Body of pancreas (tissue), 4 donors: ENCODE results near the gene DEPDC1. TPM values are rescaled to one million over a fixed set of nuclear protein-coding genes. Genes with fewer than 3 reads are reported as not detected.

Experiments
- ATAC-seq: fragments of 150-250 bp; one replicate; pipeline ENCODE4 v1.9.1; 2016
- DNase-seq, 4 donors: peaks; one replicate each; pipeline ENCODE4 v3.0.0-alpha.2; 2019
- H3K27ac ChIP-seq, 4 donors: fragments of 200-600 bp; sonication (generic); 1 replicate in 3 of 4; 2 replicates in 1 of 4; pipeline versions ENCODE4 v1.5.1 to v1.6.1; 2016 to 2019; ENCODE audit warnings: mild to moderate bottlenecking in 1 of 4, mixed read lengths in 1 of 4, moderate library complexity in 1 of 4
- H3K27me3 ChIP-seq, 2 donors: fragments of 200-600 bp; sonication (generic); one replicate each; pipeline ENCODE4 v1.6.0; 2016; ENCODE audit warnings: mild to moderate bottlenecking in 1 of 2
- H3K36me3 ChIP-seq, 2 donors: fragments of 200-600 bp; sonication (generic); replicated peaks in 1 of 2; 2 replicates each; pipeline ENCODE4 v1.5.1; 2016; ENCODE audit warnings: low read depth in 2 of 2; ENCODE audit not compliant: insufficient read depth in 1 of 2
- H3K4me1 ChIP-seq: fragments of 200-600 bp; sonication (generic); one replicate; pipeline ENCODE4 v1.6.0; 2016
- H3K4me3 ChIP-seq, 2 donors: fragments of 200-600 bp; sonication (generic); 1 replicate in 1 of 2; 2 replicates in 1 of 2; pipeline ENCODE4 v1.5.1; 2016 to 2019
- H3K9me3 ChIP-seq, 3 donors: fragments of 200-600 bp; sonication (generic); 1 replicate in 2 of 3; 2 replicates in 1 of 3; pipeline ENCODE4 v1.5.1; 2016
- POLR2A ChIP-seq, 3 donors: fragments of 450-650 bp; IDR thresholded peaks; one replicate each; pipeline ENCODE4 v1.6.1; 2016; ENCODE audit warnings: antibody characterized with exemption in 3 of 3, mild to moderate bottlenecking in 2 of 3
- WGBS, 2 donors: methylation state at CpG; one replicate each; pipeline ENCODE4 v1.1.5; 2017; 5-methylcytosine and 5-hydroxymethylcytosine counted together
- intact Hi-C: fragments of 100-400 bp; cut with DNase I; formaldehyde crosslinking; loops from one replicate; pipeline ENCODE4 v1.15.1; 2023
- total RNA-seq, 2 donors: library from RNA; depleted of rRNA; stranded (reverse); fragments of >200 nt; gene quantifications; one replicate each; pipeline ENCODE4 v1.1.0, GENCODE V29; 2016
- TF ChIP-seq, protein P1 (sequence below), 7 experiments: fragments of 450-650 bp in 4 of 7; fragments of 200-600 bp in 3 of 7; sonication (generic) in 3 of 7; IDR thresholded peaks; one replicate each; pipeline ENCODE4 v1.5.1; 2016 to 2019; ENCODE audit warnings: antibody characterized with exemption in 7 of 7

DEPDC1 gene
- total RNA-seq, 2 donors from 2014 or later: not detected

DNA sequence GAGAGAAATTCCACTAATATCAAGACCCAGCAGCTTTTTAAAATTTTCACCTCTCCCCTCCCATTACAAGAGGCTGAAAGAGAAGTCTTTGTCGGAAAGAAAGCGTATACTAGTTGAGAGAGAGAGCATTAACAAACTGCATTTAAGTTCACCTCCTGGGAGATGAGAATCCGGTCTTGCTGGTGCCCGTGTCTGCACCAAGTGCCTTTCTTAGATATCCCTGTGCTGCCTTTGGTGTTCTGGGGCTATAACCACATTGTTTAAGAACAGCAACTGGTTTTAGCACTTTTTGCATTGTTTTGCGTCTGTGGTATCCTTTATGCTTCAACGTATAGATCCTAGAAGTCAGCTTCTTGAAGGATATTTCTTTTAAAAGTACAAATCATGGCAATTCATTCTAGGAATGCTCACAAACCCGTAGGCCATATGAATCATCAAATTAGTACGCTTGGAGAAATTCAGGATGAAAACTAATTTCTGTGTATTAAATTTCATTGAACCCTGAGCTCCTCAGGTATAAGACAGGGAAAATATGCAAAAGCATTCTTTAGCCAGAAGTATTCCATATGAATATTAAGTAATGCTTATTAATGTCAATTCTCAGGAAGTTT is 43.7 kb downstream of the DEPDC1 start:
- H3K27me3 ChIP-seq: no peaks in the 10 kb centered on the region
- H3K27ac ChIP-seq: no peak overlapping the region
- H3K36me3 ChIP-seq: no peaks in the 10 kb centered on the region
- no peak for DNase-seq
- TF ChIP-seq, protein P1, sequence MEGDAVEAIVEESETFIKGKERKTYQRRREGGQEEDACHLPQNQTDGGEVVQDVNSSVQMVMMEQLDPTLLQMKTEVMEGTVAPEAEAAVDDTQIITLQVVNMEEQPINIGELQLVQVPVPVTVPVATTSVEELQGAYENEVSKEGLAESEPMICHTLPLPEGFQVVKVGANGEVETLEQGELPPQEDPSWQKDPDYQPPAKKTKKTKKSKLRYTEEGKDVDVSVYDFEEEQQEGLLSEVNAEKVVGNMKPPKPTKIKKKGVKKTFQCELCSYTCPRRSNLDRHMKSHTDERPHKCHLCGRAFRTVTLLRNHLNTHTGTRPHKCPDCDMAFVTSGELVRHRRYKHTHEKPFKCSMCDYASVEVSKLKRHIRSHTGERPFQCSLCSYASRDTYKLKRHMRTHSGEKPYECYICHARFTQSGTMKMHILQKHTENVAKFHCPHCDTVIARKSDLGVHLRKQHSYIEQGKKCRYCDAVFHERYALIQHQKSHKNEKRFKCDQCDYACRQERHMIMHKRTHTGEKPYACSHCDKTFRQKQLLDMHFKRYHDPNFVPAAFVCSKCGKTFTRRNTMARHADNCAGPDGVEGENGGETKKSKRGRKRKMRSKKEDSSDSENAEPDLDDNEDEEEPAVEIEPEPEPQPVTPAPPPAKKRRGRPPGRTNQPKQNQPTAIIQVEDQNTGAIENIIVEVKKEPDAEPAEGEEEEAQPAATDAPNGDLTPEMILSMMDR (IDR thresholded peaks at IDR 0.05): no peak
- TF ChIP-seq POLR2A (IDR thresholded peaks at IDR 0.05): no peak
- no peaks in the 10 kb centered on the region for H3K4me1 ChIP-seq
- ATAC-seq: no peak
- no peaks in the 10 kb centered on the region for H3K9me3 ChIP-seq
- 81% methylated on average over 8 of the region's 8 CpGs for WGBS, 2 donors
- intact Hi-C loops: no loop called here
- H3K4me3 ChIP-seq: no peak overlapping the region

DNA sequence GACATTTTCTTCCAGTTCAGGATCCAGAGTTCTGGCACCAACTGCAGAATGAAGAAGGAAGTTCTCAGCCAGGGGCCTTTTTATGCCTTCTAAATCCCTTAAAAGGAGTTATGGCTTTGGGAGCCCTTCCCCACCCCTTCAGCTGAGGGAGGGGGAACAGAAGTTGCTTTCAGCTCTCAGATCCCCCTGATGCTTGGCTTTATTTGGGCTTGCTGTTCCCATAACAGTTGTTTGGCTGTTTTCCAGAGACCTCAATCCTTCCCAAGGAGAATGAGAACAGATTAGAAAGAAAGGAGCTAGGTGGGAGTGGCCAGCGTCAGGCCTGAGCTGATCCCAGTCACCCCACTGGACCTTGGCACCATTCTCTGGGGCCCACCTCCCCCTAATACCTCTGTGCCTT is 47.0 kb downstream of the DEPDC1 start, which contains the start of gene RPE65:
Gene RPE65 (minus strand): TSS at position 54 of the 400 bp plus-strand sequence. CDS start 49 bp downstream, at position 5.
- intact Hi-C loops: no loop called here
- DNase-seq (no peak), ATAC-seq (no peak)
- 42 to 44% methylated on average over 1 of the region's 1 CpG for WGBS, 2 donors
- TF ChIP-seq POLR2A (IDR thresholded peaks at IDR 0.05): no peak
- TF ChIP-seq, protein P1 (IDR thresholded peaks at IDR 0.05): no peak
- no peaks in the 10 kb centered on the region for H3K9me3 ChIP-seq
- no peaks in the 10 kb centered on the region for H3K4me1 ChIP-seq
- no peaks in the 10 kb centered on the region for H3K36me3 ChIP-seq
- no peak within 1 kb of the TSS for H3K27ac ChIP-seq
- H3K27me3 ChIP-seq: no peaks in the 10 kb centered on the region
- no peak within 1 kb of the TSS for H3K4me3 ChIP-seq

DNA sequence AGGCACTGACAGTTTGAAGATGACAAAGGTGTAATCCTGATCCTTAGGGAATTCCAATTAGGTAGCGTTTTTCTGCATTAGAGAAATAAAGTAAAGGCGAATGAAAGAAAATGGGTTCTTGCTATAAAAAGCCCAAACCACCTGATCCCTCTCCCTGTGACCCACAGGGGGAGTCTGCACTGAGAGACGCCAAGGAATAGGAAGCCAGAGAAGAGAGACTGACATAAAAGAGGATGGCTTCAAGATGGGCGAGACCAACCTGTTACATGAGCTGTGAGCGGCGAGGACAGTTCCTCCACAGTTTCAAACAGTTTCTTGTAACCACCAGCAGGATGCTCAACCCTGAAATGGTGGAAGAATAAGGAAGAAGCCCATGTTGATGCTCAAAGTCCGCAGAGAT is 48.5 kb downstream of the DEPDC1 start:
- no peaks in the 10 kb centered on the region for H3K27me3 ChIP-seq
- no peak overlapping the region for H3K27ac ChIP-seq
- no peaks in the 10 kb centered on the region for H3K4me1 ChIP-seq
- WGBS, 2 donors: 64 to 71% methylated on average over 7 of the region's 7 CpGs
- no peak for TF ChIP-seq POLR2A (IDR thresholded peaks at IDR 0.05)
- TF ChIP-seq, protein P1 (IDR thresholded peaks at IDR 0.05): no peak
- ATAC-seq: no peak
- H3K36me3 ChIP-seq: no peaks in the 10 kb centered on the region
- H3K4me3 ChIP-seq: no peak overlapping the region
- no peak for DNase-seq
- intact Hi-C loops: no loop called here
- H3K9me3 ChIP-seq: no peaks in the 10 kb centered on the region

DNA sequence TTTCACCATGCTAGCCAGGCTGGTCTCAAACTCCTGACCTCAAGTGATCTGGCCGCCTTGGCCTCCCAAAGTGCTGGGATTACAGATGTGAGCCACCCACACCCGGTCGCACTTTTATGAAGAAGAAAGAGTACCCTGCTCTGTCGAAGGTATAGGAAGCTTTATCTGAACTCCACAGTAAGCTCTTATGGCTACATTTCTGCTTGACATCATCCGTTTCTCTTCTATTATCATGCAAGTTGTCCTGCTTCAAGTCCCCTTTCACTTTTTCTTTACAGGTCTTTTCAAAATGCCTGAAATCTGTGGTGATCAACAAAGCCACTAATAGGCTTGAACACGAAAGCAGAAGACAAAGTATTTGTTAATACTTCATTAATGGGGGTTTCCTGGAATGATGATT is 51.2 kb downstream of the DEPDC1 start:
- intact Hi-C loops: no loop called here
- Histone ChIP-seq H3K9me3 (no peaks in the 10 kb centered on the region), H3K4me3 (no peak overlapping the region), H3K4me1 (no peaks in the 10 kb centered on the region), H3K36me3 (no peaks in the 10 kb centered on the region), H3K27ac (no peak overlapping the region), H3K27me3 (no peaks in the 10 kb centered on the region)
- TF ChIP-seq POLR2A (IDR thresholded peaks at IDR 0.05): no peak
- TF ChIP-seq, protein P1 (IDR thresholded peaks at IDR 0.05): no peak
- WGBS, 2 donors: 74 to 77% methylated on average over 6 of the region's 6 CpGs
- DNase-seq (no peak), ATAC-seq (no peak)
